C4-2B (cell line): Measurements from ENCODE around the gene HELQ.

ENCODE experiments used
- H3K27ac ChIP-seq: fragments of 450-650 bp; 2 replicates; pipeline ENCODE4 v1.5.1; 2017
- ZFX ChIP-seq: fragments of 450-650 bp; IDR thresholded peaks from 2 replicates; pipeline ENCODE4 v1.6.1; 2017
- TF ChIP-seq, protein P1 (sequence below): fragments of 450-650 bp; conservative IDR thresholded peaks from 2 replicates; pipeline ENCODE4 v1.5.1; 2017; ENCODE audit warnings: mild to moderate bottlenecking

The HELQ gene

GRCh38 chr4:83489711-83490326 lies 34.2 kb upstream of the HELQ start:
- TF ChIP-seq ZFX = no peak
- TF ChIP-seq, protein P1, sequence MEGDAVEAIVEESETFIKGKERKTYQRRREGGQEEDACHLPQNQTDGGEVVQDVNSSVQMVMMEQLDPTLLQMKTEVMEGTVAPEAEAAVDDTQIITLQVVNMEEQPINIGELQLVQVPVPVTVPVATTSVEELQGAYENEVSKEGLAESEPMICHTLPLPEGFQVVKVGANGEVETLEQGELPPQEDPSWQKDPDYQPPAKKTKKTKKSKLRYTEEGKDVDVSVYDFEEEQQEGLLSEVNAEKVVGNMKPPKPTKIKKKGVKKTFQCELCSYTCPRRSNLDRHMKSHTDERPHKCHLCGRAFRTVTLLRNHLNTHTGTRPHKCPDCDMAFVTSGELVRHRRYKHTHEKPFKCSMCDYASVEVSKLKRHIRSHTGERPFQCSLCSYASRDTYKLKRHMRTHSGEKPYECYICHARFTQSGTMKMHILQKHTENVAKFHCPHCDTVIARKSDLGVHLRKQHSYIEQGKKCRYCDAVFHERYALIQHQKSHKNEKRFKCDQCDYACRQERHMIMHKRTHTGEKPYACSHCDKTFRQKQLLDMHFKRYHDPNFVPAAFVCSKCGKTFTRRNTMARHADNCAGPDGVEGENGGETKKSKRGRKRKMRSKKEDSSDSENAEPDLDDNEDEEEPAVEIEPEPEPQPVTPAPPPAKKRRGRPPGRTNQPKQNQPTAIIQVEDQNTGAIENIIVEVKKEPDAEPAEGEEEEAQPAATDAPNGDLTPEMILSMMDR = no peak
- no peak overlapping the region for H3K27ac ChIP-seq

- TF ChIP-seq ZFX = no peak
- TF ChIP-seq, protein P1 = no peak
- no peak overlapping the region for H3K27ac ChIP-seq
Observed at GRCh38 chr4:83486457-83487129, 31.0 kb upstream of the HELQ start.

DNA sequence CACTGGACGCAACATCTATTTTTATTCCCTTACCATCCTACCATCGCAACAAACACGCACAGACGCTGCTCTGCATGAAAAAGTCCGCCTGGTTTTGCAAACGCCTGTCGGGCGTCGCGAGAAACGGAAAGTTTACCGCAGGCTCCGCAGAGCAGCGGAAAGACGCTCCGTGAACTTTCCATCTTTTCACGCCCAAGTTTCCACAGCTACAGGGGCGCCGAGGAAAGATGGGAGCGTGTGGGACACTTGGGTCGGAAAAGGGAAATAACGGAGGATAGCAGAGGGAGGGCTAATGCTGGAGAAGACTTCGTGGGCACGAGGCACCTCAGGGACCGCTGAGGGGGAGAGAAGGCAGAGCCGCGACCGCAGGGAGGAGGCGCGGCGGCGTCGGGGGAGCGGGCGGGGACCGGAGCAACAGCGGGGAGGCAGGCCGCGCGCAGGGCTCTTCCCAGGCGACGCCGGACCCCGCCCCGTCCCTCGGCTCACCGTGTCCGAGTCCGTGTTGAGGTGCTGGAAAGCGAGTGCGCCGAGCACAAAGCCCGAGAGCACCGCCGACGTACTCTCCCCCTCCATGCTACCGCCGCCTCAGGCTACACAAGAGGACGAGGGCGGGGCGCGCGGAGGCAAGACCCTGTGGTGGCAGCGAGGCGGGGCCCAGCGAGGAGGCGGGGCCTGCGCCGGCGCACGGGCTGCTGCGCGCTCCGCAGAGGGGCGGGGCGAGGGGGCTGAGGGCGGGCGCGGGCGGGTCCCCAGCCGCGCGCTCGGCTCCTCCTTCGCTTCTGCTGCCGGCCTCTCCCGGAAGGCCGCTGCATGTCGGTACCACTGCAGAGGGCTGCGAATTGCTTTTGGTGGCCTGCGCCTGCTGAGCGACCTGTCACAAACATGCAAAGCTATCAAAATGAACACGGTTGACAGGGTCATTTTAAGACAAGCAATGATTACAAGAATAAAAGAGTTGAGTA lies 29.2 kb upstream of the HELQ start, which contains the start of gene ABRAXAS1:
ABRAXAS1 (minus strand) TSS at position 601 of the 962 bp plus-strand sequence; CDS start at position 573, 28 bp downstream.
- TF ChIP-seq, protein P1 = no peak
- peak; percentile 27; the same call in 1 of the 2 replicates for TF ChIP-seq ZFX

DNA sequence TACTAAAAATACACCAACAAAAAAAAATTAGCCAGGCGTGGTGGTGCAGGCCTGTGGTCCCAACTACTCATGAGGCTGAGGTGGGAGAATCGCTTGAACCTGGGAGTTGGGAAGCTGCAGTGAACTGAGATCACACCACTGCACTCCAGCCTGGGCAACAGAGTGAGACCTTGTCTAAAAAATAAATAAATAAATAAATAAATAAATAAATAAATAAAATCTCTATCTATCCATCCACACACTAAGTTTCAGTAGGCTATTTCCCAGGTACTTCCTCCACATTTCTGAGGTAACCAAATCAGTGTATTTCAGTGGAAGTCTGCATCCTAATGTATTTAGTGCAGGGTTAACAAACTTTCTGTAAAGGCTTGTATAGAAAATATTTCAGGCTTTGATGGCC lies 18.3 kb upstream of the HELQ start:
- H3K27ac ChIP-seq = no peak overlapping the region
- no peak for TF ChIP-seq ZFX
- TF ChIP-seq, protein P1 = no peak

More for the DNA sequence above, 29.2 kb upstream of the HELQ start, which contains the start of gene ABRAXAS1:
- H3K27ac ChIP-seq = peak within 1 kb of the TSS; percentile 59

- TF ChIP-seq, protein P1 = no peak
- TF ChIP-seq ZFX = no peak
- no peak overlapping the region for H3K27ac ChIP-seq
Observed at GRCh38 chr4:83473423-83473822, 17.8 kb upstream of the HELQ start.

DNA sequence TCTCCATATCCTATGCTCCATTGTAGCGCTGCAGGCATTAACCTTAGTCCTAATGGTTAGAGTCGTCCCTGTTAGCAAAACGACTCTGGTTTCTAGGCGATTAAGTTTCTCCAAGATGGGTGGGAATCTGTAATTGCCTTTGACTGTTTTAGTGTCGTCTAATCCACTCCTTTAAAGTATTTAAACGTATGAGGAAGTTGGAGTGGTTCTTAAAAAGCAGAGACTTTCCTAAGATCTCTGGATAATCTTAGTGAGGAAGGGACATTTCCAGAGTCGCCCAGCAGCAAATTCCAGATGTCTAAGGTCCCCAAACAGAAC lies 520 bp upstream of the HELQ start:
- H3K27ac ChIP-seq = peak overlapping the region; percentile 95

More for the DNA sequence above, 520 bp upstream of the HELQ start:
- TF ChIP-seq, protein P1 = no peak
- TF ChIP-seq ZFX = no peak
